GM13977 (cell line): ENCODE measurements around the gene LGALSL.

Experiments
- DNase-seq: peaks from one replicate; pipeline ENCODE4 v3.0.0; 2012; ENCODE audit warnings: low spot score
- in situ Hi-C: fragments of 300-500 bp; cut with MboI; formaldehyde crosslinking; loops from one replicate; pipeline ENCODE4 v1.12.0; 2022; ENCODE audit warnings: low sequenced_read_pairs, low pct_unique_long_range_greater_than_20kb, mixed read lengths, inconsistent platforms; ENCODE audit not compliant: unreplicated experiment
- TF ChIP-seq, protein P1 (sequence below): IDR thresholded peaks from 2 replicates; pipeline ENCODE4 v1.5.1; 2012; ENCODE audit warnings: mild to moderate bottlenecking, control low read depth; ENCODE audit not compliant: insufficient read depth; ENCODE audit errors: extremely low read depth, missing control alignments

The LGALSL gene

DNA sequence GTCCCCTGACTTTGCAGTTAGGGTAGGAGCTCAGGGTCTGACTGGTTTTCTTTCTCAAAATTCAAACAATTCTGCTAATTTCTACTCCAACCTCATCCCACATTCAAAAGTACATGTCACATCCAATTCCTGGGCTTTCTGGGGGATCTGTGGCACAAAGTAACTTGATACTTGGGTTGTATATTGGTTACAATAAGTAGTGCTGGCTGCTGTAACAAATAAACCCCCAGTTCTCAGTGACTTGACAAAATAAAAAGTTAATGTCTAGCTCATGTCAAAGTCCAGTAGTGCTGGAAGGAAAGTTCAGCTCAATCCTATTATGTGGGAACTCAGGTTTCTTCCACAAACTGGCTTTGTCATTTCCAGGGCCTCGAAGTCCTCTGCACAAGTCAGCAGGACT, 23.1 kb downstream of the LGALSL start:
- TF ChIP-seq, protein P1, sequence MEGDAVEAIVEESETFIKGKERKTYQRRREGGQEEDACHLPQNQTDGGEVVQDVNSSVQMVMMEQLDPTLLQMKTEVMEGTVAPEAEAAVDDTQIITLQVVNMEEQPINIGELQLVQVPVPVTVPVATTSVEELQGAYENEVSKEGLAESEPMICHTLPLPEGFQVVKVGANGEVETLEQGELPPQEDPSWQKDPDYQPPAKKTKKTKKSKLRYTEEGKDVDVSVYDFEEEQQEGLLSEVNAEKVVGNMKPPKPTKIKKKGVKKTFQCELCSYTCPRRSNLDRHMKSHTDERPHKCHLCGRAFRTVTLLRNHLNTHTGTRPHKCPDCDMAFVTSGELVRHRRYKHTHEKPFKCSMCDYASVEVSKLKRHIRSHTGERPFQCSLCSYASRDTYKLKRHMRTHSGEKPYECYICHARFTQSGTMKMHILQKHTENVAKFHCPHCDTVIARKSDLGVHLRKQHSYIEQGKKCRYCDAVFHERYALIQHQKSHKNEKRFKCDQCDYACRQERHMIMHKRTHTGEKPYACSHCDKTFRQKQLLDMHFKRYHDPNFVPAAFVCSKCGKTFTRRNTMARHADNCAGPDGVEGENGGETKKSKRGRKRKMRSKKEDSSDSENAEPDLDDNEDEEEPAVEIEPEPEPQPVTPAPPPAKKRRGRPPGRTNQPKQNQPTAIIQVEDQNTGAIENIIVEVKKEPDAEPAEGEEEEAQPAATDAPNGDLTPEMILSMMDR: no peak
- DNase-seq: no peak
- in situ Hi-C loops: no loop called here

DNA sequence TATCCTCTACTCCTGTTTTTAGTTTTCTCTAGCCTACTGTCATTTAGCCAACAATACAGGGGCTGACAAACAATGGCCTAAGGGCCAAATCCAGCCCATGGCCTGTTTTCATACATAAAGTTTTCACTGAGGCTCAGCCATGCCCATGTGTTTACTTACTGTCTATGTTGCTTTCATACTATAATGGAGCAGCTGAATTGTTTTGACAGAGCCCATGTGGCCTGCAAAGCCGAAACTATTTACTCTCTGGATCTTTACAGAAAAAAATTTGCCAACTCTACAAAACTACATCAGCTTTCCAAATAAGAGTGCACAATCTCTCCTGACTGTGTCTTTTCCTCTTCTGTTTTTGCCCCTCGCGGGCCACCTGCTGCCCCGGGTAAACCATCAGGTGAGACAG, 24.0 kb downstream of the LGALSL start:
- in situ Hi-C loops: no loop called here
- TF ChIP-seq, protein P1: no peak
- no peak for DNase-seq

DNA sequence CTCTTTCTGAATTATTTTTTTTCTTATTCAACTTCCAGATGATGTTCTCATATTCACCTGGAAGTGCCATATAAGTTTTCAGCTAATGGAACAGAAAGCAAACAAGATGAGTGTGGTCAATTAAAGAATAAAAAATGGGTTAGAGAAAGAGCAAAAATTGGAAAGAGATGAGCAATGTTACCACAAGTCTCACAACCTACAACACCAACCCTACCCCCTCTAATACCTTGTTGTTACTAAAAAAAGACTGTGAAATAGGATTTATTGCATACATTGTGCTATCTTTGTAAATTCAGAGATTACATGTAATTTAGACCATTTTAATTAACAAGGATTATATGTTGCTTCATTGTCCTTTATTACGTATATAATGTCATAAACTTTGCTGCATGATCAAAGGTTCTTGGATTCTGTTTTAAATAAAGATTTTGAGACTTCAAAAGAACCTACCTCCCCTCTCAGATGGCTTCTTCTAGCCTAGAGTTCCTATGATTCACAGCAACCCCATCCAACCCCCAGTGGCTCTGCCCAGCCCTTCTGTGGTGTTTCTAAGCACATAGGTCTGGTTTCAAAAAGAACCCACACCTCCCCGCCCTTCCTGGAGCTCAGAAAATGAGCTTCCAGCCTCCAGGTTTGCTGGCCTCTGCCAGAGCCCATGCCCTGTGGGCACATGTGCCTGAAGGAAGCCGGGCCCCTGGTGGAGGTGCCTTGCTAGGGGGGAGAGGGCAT, 24.7 kb downstream of the LGALSL start:
- no peak for DNase-seq
- TF ChIP-seq, protein P1: no peak
- in situ Hi-C loops: no loop called here

DNA sequence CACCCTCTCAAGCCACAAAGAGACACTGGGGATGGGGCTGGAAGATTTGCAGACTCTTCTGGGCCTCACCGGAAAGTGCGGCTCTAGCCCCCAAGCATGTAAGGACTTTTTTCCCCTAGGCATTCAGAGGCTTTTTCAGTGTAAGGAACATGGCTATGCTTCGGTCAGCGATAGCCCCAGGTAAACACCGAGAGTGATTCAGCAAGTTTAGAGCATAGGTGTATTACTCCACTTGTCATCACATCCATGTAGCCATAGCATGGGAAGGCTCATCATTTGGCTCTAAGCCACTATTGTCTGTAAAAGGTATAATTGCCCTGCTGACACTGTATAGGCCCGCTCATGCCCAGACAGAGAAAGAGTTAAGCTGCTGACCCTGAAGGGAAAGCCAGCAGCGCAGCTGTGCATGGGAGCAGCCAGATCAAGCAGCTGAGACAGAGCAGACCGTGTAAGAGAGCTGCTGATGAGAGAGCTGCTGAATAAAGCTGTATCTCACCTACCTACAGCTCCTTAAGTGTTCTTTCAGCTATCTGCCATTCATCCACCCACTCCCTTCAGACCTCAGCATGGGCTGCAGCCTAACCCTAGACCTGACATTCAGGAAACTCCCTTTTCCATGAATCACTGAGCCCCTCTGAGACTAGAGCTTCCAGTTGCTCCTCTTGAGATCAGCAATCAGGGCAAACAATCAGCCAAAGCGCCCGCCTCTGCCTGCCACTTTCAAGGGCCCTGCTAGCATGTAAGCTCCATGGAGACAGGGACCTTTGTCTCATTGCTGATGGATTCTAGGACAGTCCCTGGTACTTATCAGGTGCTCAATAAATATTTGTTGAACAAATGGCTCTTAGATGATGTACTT, 25.5 kb downstream of the LGALSL start:
- no peak for DNase-seq
- TF ChIP-seq, protein P1: no peak
- in situ Hi-C loops: loop anchor here (10.0 kb wide), 2 partner anchors 155 to 425 kb away; no protein-coding TSS in a partner anchor

DNA sequence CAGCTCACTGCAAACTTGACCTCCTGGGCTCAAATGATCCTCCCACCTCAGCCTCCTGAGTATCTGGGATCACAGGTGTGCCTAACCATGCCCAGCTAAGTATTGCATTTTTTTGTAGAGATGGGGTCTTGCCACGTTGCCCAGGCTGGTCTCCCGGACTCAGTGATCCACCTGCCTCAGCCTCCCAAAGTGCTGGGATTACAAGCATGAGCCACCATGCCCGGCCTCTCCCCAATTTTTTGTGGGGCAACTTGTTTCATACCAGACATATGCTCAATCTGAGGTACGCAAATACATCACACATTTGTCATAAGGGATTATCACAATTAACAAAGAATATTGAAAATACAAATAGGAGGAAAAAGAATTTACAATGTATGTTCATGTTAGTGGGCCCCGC, 27.7 kb downstream of the LGALSL start:
- DNase-seq: no peak
- TF ChIP-seq, protein P1: no peak
- in situ Hi-C loops: loop anchor here (10.0 kb wide), 2 partner anchors 157 to 427 kb away; no protein-coding TSS in a partner anchor

DNA sequence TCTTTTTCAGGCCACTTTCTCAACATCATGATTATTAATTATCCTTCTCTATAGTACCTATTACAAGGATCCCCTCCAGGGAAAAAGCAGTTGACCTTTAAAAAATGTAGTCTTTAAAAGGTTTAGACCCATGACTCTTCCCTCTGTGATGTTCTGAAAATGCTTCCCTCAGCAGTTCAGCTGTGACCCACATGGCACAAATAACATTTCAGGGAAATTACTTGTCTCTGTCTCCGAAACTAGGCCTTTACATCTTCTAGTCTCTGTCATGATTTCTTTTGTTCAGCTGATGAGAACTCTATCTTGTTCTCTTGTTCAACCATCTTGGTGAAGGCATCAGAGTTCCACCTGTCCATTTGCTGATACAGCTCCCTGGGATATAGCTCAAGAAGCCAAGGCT, 28.3 kb downstream of the LGALSL start:
- in situ Hi-C loops: loop anchor here (10.0 kb wide), 2 partner anchors 157 to 427 kb away; no protein-coding TSS in a partner anchor
- no peak for DNase-seq
- TF ChIP-seq, protein P1: no peak
